Measurements from ENCODE around the gene GNAT2. TPM values are rescaled to one million over a fixed set of nuclear protein-coding genes. Genes with fewer than 3 reads are reported as not detected.
A peak's percentile ranks its signal among the peaks of the same experiment; 100 is the strongest.

Gene GNAT2
- total RNA-seq, 1 donor from 2014 or later: 0.18 TPM

DNA sequence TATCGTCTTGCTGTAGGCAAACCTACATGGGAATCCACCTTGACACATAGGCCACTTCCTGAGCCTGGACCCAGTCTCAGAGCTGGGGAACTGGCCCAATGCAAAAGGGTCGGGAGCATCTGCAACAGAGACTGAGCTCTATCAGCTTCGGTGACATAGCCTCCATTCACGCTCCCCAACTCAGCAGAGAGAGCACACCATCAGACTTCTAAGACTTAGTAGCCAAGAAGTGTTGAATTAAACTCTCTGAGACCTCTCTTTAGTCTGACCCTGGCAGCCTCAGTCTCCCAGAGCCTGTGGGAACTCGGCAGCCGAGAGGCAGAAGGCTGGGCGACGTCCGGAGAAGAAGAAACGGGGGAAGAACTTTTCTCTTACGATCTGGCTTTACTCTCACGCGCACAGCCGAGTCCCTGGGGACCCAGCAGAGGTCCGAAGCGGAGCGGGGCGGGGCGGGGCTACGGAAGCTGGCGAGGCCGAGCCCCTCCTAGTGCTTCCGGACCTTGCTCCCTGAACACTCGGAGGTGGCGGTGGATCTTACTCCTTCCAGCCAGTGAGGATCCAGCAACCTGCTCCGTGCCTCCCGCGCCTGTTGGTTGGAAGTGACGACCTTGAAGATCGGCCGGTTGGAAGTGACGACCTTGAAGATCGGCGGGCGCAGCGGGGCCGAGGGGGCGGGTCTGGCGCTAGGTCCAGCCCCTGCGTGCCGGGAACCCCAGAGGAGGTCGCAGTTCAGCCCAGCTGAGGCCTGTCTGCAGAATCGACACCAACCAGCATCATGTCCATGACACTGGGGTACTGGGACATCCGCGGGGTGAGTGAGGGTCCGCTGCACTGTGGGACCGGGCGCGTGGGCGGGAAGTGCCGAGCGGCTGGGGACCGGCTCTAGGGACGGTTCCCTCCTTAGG lies 36.5 kb upstream of the GNAT2 start, which contains the start of gene GSTM4:
Gene GSTM4, plus strand, starts transcription at position 485 of the 905 bp plus-strand sequence. Its CDS starts 291 bp downstream, at position 776.
- Mint-ChIP-seq H3K27ac (peak within 1 kb of the TSS; percentile 86), H3K27me3 (ENCODE audit: low read depth) (peaks cover 21% of the 10 kb centered on the region), H3K36me3 (ENCODE audit: low read depth) (no peaks in the 10 kb centered on the region), H3K4me3 (ENCODE audit: low read depth) (peak within 1 kb of the TSS; percentile 92), H3K4me1 (ENCODE audit: low read depth) (peaks cover 10% of the 10 kb centered on the region), H3K9me3 (no peaks in the 10 kb centered on the region)
- intact Hi-C loops (cut with micrococcal nuclease): loop anchor here (2.0 kb wide), 1 partner anchor 15 kb away; no protein-coding TSS in a partner anchor
- peak; percentile 62 for DNase-seq (ENCODE audit: low spot score)

DNA sequence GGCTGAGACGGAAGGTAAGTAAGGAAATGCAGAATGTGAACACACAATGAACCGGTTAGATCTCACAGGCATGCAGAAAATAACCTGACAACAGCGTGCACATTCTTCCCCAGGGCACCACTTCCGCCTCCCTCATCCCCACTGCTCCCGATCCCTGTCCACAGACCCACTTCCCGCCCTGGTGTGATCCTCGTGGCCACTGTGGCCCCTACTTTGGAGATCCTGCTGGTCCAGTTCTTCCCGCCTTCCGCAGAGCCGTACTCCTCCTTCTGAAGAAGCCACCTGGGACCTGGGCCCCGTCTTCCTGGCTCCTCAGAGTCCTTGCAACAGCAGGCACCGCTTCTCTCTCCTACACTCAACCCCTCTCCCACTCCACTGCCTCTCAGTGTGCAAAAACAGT lies 35.1 kb upstream of the GNAT2 start:
- H3K27me3 Mint-ChIP-seq (ENCODE audit: low read depth): peaks cover 26% of the 10 kb centered on the region
- no peak overlapping the region for H3K27ac Mint-ChIP-seq
- intact Hi-C loops (cut with micrococcal nuclease): loop anchor here (2.0 kb wide), 1 partner anchor 14 kb away; no protein-coding TSS in a partner anchor
- no peaks in the 10 kb centered on the region for H3K9me3 Mint-ChIP-seq
- DNase-seq (ENCODE audit: low spot score): no peak
- no peak overlapping the region for H3K4me3 Mint-ChIP-seq (ENCODE audit: low read depth)
- peaks cover 10% of the 10 kb centered on the region for H3K4me1 Mint-ChIP-seq (ENCODE audit: low read depth)
- H3K36me3 Mint-ChIP-seq (ENCODE audit: low read depth): no peaks in the 10 kb centered on the region

DNA sequence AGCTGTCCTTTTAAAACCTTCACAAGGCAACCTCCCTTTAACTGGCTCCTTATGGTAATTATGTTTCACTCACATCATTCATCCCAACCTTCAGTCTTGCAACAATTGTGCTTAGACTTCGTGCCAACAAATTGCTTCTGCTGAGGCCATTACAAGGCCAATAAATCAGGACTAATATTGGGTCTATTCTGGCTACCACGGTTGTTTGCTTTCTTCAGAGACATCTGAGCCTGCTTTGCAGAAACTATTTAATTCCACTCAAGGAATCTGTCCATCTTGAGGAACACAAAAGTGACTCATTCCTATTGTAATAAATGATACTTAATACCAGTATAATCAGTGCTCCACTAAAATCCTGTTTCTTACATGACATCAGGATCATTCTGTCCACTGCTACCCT lies 33.9 kb upstream of the GNAT2 start:
- no peak for DNase-seq (ENCODE audit: low spot score)
- Mint-ChIP-seq H3K36me3 (ENCODE audit: low read depth) (no peaks in the 10 kb centered on the region), H3K27ac (no peak overlapping the region), H3K4me1 (ENCODE audit: low read depth) (peaks cover 10% of the 10 kb centered on the region), H3K27me3 (ENCODE audit: low read depth) (peaks cover 26% of the 10 kb centered on the region), H3K4me3 (ENCODE audit: low read depth) (peak overlapping the region; percentile 30), H3K9me3 (no peaks in the 10 kb centered on the region)
- intact Hi-C loops (cut with micrococcal nuclease): no loop called here

DNA sequence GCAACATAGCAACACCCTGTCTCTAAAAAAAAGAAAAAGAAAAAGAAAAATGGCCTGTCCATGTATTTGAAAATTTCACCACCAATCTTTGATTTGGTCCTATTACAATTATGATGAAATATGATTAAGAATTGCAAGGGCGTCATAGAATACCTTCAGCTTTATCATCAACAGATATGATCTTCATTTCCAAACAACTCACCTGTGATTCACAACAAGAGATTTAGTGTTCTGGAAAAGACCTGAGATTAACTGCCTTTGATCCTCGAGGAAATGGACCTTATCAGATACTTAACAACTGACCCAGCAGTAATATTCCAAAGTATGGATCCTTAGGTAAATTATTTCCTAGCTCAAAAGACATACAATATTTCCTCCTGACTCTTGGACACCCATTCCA lies 33.0 kb upstream of the GNAT2 start:
- peaks cover 10% of the 10 kb centered on the region for H3K4me1 Mint-ChIP-seq (ENCODE audit: low read depth)
- no peak for DNase-seq (ENCODE audit: low spot score)
- no peak overlapping the region for H3K4me3 Mint-ChIP-seq (ENCODE audit: low read depth)
- no peak overlapping the region for H3K27ac Mint-ChIP-seq
- peaks cover 28% of the 10 kb centered on the region for H3K27me3 Mint-ChIP-seq (ENCODE audit: low read depth)
- H3K36me3 Mint-ChIP-seq (ENCODE audit: low read depth): no peaks in the 10 kb centered on the region
- intact Hi-C loops (cut with micrococcal nuclease): no loop called here
- H3K9me3 Mint-ChIP-seq: no peaks in the 10 kb centered on the region

DNA sequence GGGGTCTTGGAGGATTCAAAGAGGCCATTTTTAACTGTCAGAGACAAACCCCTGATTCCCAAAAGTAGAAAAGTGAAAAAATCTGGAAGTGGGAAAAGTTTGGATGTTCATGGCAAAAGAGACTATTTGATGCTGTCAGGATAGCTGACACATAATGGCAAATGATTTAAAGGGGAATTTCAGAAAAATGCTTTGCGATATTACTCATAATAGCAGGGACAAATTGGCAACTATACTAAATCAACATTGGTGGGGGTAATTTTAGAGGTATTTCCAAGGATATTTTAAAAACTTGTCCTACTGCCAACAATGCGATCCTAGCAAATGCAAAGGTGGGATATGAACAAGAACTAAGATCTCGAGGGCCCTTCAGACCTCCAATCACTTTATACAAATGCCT lies 31.2 kb upstream of the GNAT2 start:
- peaks cover 5% of the 10 kb centered on the region for H3K4me1 Mint-ChIP-seq (ENCODE audit: low read depth)
- DNase-seq (ENCODE audit: low spot score): no peak
- H3K27ac Mint-ChIP-seq: no peak overlapping the region
- no peak overlapping the region for H3K4me3 Mint-ChIP-seq (ENCODE audit: low read depth)
- H3K9me3 Mint-ChIP-seq: no peaks in the 10 kb centered on the region
- peaks cover 30% of the 10 kb centered on the region for H3K27me3 Mint-ChIP-seq (ENCODE audit: low read depth)
- intact Hi-C loops (cut with micrococcal nuclease): no loop called here
- no peaks in the 10 kb centered on the region for H3K36me3 Mint-ChIP-seq (ENCODE audit: low read depth)

DNA sequence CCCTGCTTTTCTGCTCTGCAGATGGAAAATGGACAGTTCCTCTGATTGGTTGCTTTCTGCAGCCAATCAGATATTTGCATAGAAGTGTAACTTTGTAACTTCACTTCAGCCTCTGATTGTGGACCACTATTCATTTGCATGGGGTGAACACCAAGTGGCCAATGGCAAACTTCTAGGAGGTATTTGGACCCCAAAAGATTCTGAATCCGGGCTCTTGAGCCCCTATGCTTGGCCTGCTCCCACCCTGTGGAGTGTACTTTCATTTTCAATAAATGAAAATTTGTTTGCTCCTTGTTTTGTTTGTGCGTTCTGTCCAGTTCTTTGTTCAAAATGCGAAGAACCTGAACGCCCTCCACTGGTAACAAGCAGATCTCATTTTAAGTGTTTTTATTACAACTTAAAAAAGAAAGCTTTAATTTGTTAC lies 30.1 kb upstream of the GNAT2 start:
- H3K27me3 Mint-ChIP-seq (ENCODE audit: low read depth): peaks cover 28% of the 10 kb centered on the region
- no peaks in the 10 kb centered on the region for H3K4me1 Mint-ChIP-seq (ENCODE audit: low read depth)
- no peaks in the 10 kb centered on the region for H3K9me3 Mint-ChIP-seq
- H3K27ac Mint-ChIP-seq: no peak overlapping the region
- H3K36me3 Mint-ChIP-seq (ENCODE audit: low read depth): no peaks in the 10 kb centered on the region
- intact Hi-C loops (cut with micrococcal nuclease): no loop called here
- H3K4me3 Mint-ChIP-seq (ENCODE audit: low read depth): no peak overlapping the region
- DNase-seq (ENCODE audit: low spot score): no peak

DNA sequence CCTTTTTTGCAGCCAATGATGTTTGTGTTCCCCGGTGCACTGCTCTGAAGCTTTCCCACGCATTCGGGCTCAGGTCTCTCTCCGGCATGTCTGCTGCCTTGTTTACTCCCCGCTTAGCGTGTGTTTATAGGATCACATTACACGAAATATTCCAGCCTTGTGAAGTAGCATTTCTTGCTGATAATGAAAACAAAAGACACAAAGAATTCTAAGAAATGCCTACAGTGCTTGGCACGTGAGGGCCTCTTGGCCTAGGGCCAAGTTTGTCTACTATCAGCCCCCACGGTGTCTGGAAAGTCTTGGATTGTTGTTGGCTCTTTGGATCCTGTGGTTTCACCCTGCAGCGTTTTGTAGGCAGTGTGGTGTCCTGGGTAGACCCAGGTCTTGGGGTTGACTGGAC lies 25.3 kb upstream of the GNAT2 start:
- no peaks in the 10 kb centered on the region for H3K36me3 Mint-ChIP-seq (ENCODE audit: low read depth)
- H3K9me3 Mint-ChIP-seq: no peaks in the 10 kb centered on the region
- H3K4me1 Mint-ChIP-seq (ENCODE audit: low read depth): peaks cover 22% of the 10 kb centered on the region
- H3K4me3 Mint-ChIP-seq (ENCODE audit: low read depth): no peak overlapping the region
- peaks cover 4% of the 10 kb centered on the region for H3K27me3 Mint-ChIP-seq (ENCODE audit: low read depth)
- no peak overlapping the region for H3K27ac Mint-ChIP-seq
- DNase-seq (ENCODE audit: low spot score): no peak
- intact Hi-C loops (cut with micrococcal nuclease): no loop called here

DNA sequence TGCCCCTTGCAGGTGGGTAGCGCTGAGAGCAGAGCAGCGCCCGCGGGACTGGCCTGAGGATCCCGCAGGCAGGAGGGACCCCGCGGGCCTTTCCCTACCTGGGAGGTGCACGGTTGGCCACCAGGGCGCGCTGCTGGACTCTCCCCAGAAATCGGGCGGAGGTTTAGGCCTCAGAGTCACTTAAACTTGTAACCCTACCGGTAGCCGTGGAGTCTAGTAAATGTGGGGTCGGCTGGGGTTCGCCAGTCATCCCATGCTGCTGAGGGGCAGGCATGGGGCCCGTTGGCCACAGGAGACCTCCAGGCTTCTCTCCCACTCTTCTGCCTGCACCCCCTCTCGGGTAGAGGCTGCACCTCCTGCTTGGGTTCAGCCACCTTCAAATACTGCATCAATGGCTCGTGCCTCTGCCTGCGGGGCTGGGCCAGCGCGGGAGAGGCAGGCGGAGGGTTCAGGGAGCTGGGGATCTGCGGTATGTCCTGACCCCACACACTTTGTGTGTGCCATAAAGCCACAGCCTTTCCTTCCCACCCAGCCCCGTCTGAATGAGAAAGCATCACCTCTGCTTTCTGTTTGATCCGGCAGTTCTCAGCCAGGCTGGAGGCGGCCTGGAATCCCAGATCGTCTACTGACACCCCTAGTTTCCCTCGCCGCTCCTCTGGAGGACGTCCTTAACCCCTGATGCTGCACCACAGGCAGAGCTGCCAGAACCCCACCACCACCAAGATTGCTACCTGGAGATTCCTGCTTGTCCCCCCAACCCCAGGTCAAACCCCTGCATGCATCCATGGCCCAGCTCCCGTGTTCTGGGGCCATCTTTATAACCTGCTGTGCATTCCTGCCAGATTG lies 24.2 kb upstream of the GNAT2 start:
- Mint-ChIP-seq H3K4me1 (ENCODE audit: low read depth) (peaks cover 22% of the 10 kb centered on the region), H3K9me3 (no peaks in the 10 kb centered on the region), H3K27me3 (ENCODE audit: low read depth) (peaks cover 4% of the 10 kb centered on the region), H3K36me3 (ENCODE audit: low read depth) (no peaks in the 10 kb centered on the region), H3K4me3 (ENCODE audit: low read depth) (no peak overlapping the region), H3K27ac (no peak overlapping the region)
- intact Hi-C loops (cut with micrococcal nuclease): loop anchor here (1.0 to 2.0 kb wide), 2 partner anchors 43 to 130 kb away; partner anchors contain the start of gene GSTM1
- DNase-seq (ENCODE audit: low spot score): peak; percentile 81

DNA sequence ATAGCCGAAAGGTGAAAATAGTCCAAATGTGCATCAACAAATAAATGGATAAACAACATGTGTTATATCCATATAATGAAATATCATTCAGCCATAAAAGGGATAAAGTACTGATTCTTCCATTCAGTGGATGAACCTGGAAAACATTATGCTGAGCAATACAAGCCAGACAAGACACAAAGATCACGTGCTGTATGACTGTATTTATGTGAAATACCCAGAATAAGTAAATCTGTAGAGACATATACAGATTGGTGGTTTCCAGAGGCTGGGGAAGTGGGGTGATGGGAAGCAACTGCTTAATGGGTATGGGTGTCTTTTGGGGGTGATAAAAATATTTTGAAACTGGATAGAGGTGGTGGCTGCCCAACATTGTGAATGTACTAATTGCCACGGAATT lies 23.2 kb upstream of the GNAT2 start:
- H3K27ac Mint-ChIP-seq: no peak overlapping the region
- intact Hi-C loops (cut with micrococcal nuclease): loop anchor here (1.0 to 2.0 kb wide), 2 partner anchors 44 to 131 kb away; partner anchors contain the start of gene GSTM1
- no peaks in the 10 kb centered on the region for H3K9me3 Mint-ChIP-seq
- no peak overlapping the region for H3K4me3 Mint-ChIP-seq (ENCODE audit: low read depth)
- H3K27me3 Mint-ChIP-seq (ENCODE audit: low read depth): peaks cover 3% of the 10 kb centered on the region
- DNase-seq (ENCODE audit: low spot score): no peak
- no peaks in the 10 kb centered on the region for H3K36me3 Mint-ChIP-seq (ENCODE audit: low read depth)
- H3K4me1 Mint-ChIP-seq (ENCODE audit: low read depth): peaks cover 22% of the 10 kb centered on the region

DNA sequence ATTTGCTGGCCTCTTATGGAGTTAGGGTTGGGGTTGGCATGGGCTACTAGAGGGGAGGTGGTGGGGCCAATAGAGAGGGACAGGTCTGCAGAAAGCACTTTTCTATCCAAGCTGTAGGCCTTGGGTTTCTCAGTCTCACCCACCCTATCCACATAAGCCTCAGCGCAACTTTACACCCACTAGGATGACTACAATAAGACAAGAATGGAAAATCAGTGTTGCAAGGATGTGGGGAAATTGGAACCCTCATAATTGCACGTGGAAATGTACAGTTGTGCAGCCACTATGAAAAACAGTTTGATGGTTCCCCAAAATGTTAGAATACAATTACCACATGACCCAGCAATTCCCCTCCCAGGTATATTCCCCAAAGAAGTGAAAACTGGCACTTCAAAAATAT lies 22.4 kb upstream of the GNAT2 start:
- Mint-ChIP-seq H3K9me3 (no peaks in the 10 kb centered on the region), H3K36me3 (ENCODE audit: low read depth) (no peaks in the 10 kb centered on the region), H3K4me3 (ENCODE audit: low read depth) (no peak overlapping the region), H3K4me1 (ENCODE audit: low read depth) (peaks cover 22% of the 10 kb centered on the region), H3K27me3 (ENCODE audit: low read depth) (no peaks in the 10 kb centered on the region), H3K27ac (no peak overlapping the region)
- intact Hi-C loops (cut with micrococcal nuclease): loop anchor here (2.0 kb wide), 3 partner anchors 13 to 95 kb away; partner anchors contain the start of gene GSTM1
- DNase-seq (ENCODE audit: low spot score): no peak

DNA sequence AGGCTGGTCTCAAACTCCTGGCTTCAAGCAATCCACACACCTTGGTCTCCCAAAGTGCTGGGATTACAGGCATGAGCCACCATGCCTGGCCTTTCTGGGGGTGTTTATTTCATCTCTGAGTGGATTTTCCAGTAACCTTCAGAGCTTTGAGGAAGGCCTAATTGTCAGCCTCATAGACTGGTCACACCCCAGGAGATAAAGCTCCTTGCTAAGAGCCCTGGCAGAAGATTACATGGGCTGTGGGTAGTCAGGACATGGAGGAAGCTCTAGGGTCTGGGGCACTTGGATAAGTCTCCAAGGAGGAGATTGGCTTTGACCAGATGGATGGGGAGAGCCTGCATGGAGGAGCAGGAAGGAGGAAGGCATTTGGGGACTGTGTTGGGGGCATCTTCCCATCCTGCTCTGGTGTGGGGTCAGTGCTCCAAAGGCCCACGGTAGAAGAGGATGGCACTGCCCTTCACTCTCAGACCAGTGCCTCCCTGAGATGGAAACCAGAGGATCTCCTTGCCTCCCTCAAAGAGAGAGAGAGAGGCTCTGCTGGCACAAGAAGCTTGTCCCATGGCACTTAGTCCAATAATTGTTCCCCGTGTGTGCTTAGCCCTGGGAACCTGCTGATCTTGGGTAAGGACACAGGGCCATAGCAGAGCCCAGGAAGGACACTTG lies 21.8 kb upstream of the GNAT2 start:
- Mint-ChIP-seq H3K4me3 (ENCODE audit: low read depth) (no peak overlapping the region), H3K27me3 (ENCODE audit: low read depth) (no peaks in the 10 kb centered on the region), H3K27ac (no peak overlapping the region), H3K4me1 (ENCODE audit: low read depth) (peaks cover 22% of the 10 kb centered on the region), H3K9me3 (no peaks in the 10 kb centered on the region), H3K36me3 (ENCODE audit: low read depth) (no peaks in the 10 kb centered on the region)
- intact Hi-C loops (cut with micrococcal nuclease): loop anchor here (2.0 kb wide), 2 partner anchors 14 to 94 kb away; no protein-coding TSS in a partner anchor
- peak; percentile 6 for DNase-seq (ENCODE audit: low spot score)

DNA sequence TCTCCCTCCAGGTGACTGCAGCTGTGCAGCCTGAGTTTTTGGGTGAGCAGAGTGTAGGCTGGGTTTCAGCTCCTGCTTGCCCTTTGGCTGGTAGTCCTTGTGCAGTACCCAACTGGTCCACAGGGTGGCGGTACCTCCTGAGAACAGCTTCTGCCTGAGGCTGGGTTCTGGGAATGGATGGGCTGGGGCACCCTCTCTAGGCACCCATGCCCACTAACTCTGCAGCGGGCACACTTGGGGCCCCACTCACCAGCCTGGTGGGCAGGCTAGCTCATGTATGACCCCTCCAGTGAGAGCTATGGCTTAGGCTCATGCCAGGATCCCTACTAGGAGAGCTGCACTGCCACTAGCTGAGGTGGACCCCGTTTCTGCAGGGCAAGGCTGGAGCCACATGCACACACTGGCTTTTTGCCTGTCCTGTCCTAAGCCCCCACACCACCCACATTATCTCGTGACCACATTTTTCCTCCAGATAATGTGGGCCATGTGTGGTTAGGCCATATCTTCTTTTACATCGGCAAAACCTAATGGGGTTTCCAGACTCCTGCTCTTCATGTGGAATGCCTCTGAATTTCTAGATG lies 21.0 kb upstream of the GNAT2 start:
- no peak overlapping the region for H3K4me3 Mint-ChIP-seq (ENCODE audit: low read depth)
- H3K9me3 Mint-ChIP-seq: no peaks in the 10 kb centered on the region
- peak; percentile 81 for DNase-seq (ENCODE audit: low spot score)
- H3K27me3 Mint-ChIP-seq (ENCODE audit: low read depth): no peaks in the 10 kb centered on the region
- H3K4me1 Mint-ChIP-seq (ENCODE audit: low read depth): peaks cover 23% of the 10 kb centered on the region
- no peaks in the 10 kb centered on the region for H3K36me3 Mint-ChIP-seq (ENCODE audit: low read depth)
- H3K27ac Mint-ChIP-seq: no peak overlapping the region
- intact Hi-C loops (cut with micrococcal nuclease): loop anchor here (1.0 to 2.0 kb wide), 3 partner anchors 14 to 344 kb away; partner anchors contain the start of gene AHCYL1
